Measurements from ENCODE around the gene AAK1. TPM values are rescaled to one million over a fixed set of nuclear protein-coding genes. Genes with fewer than 3 reads are reported as not detected.

Gene AAK1
- polyA plus RNA-seq, 1 of the 3 experiments (the other 2 are of a cell fraction), result 13.4 TPM

- TF ChIP-seq IRF3 (IDR thresholded peaks at IDR 0.05; ENCODE audit: low read depth, low read length), result no peak
- TF ChIP-seq EZH2phosphoT487 (IDR thresholded peaks at IDR 0.05; ENCODE audit: borderline replicate concordance, low read depth), result no peak
- TF ChIP-seq CTCF (IDR thresholded peaks at IDR 0.05), result no peak
- TF ChIP-seq TAF1 (IDR thresholded peaks at IDR 0.05; ENCODE audit: borderline replicate concordance, low read depth, low read length), result no peak
- TF ChIP-seq TCF12 (IDR thresholded peaks at IDR 0.05), result no peak
- TF ChIP-seq RCOR1 (IDR thresholded peaks at IDR 0.05; ENCODE audit: low read length), result no peak
- TF ChIP-seq GATA2 (CRISPR knock-in tag; IDR thresholded peaks at IDR 0.05), result no peak
- no peak for TF ChIP-seq USF1 (IDR thresholded peaks at IDR 0.05; ENCODE audit: borderline replicate concordance, low read depth)
- TF ChIP-seq GABPA (IDR thresholded peaks at IDR 0.05; ENCODE audit: low read depth), result no peak
Measured at GRCh38 chr2:69600425-69600824, 43.1 kb downstream of the AAK1 start (continued).

- peaks cover 9% of the 10 kb centered on the region for H3F3A ChIP-seq (replicated peaks; ENCODE audit: insufficient read depth)
- H3K27me3 ChIP-seq (ENCODE audit: insufficient read depth), result no peaks in the 10 kb centered on the region
- H2AFZ ChIP-seq (ENCODE audit: low read depth), result no peak overlapping the region
- H3K79me2 ChIP-seq (ENCODE audit: insufficient read depth), result peaks cover 83% of the 10 kb centered on the region
- H3K27ac ChIP-seq (ENCODE audit: low read depth in 2 of 2, low read length in 1 of 2), result no peak overlapping the region
- H4K20me1 ChIP-seq (ENCODE audit: insufficient read depth), result peaks cover 34% of the 10 kb centered on the region
- 71% methylated on average over 5 of the region's 5 CpGs for WGBS (ENCODE audit: low lambda C conversion rate)
- no peak for DNase-seq
- peaks cover 6 to 7% of the 10 kb centered on the region in 2 experiments for H3K36me3 ChIP-seq (replicated peaks in 1 of 2; ENCODE audit: control insufficient read depth in 1 of 2, insufficient read depth in 2 of 2, low read length in 1 of 2)
- peaks cover 2 to 4% of the 10 kb centered on the region in 2 experiments; a peak in 3 of 4 replicates for H3K4me1 ChIP-seq (ENCODE audit: control insufficient read depth in 1 of 2, insufficient read depth in 2 of 2, low read depth in 1 of 2, low read length in 1 of 2)
- H3K9me2 ChIP-seq, result no peaks in the 10 kb centered on the region
- H3K9me3 ChIP-seq, result no peaks in the 10 kb centered on the region
- no peak overlapping the region for H3K4me2 ChIP-seq
- no peak overlapping the region for H3K4me3 ChIP-seq (ENCODE audit: low read depth in 2 of 2, low read length in 1 of 2)
- ChIA-PET CTCF (interaction anchor here (1.4 kb wide), 1 partner anchor 34 kb away, joined by 3 read pairs; no protein-coding TSS in a partner anchor), POLR2A (no interaction called here)
- H3K9ac ChIP-seq, result no peak overlapping the region
- TF ChIP-seq PBX3 (IDR thresholded peaks at IDR 0.05) (no peak), MXI1 (IDR thresholded peaks at IDR 0.05; ENCODE audit: low read depth, low read length) (no peak), JUND (IDR thresholded peaks at IDR 0.05) (no peak), USF2 (IDR thresholded peaks at IDR 0.05; ENCODE audit: borderline replicate concordance, low read depth, low read length) (no peak), USF1 (IDR thresholded peaks at IDR 0.05; ENCODE audit: borderline replicate concordance, low read depth) (no peak), MEF2A (IDR thresholded peaks at IDR 0.05; ENCODE audit: borderline replicate concordance, low read depth) (no peak), YY1 (IDR thresholded peaks at IDR 0.05; ENCODE audit: low read depth) (no peak), RFX5 (IDR thresholded peaks at IDR 0.05; ENCODE audit: low read length) (no peak), FOXM1 (IDR thresholded peaks at IDR 0.05; ENCODE audit: low read depth) (no peak), IRF3 (IDR thresholded peaks at IDR 0.05; ENCODE audit: low read depth, low read length) (no peak), NFIC (IDR thresholded peaks at IDR 0.05; ENCODE audit: borderline replicate concordance) (no peak), CHD2 (IDR thresholded peaks at IDR 0.05; ENCODE audit: low read length, partially characterized antibody) (no peak), TAF1 (IDR thresholded peaks at IDR 0.05; ENCODE audit: borderline replicate concordance, low read depth, low read length) (no peak), ZBTB33 (IDR thresholded peaks at IDR 0.05; ENCODE audit: borderline replicate concordance, low read depth) (no peak)
Measured at GRCh38 chr2:69597843-69598610, 45.5 kb downstream of the AAK1 start.
